NCI-H1417 (cell line): ENCODE measurements around the gene ARHGAP6.

ENCODE experiments used
- DNase-seq, 3 experiments: peaks; one replicate each; lab custom pipeline; 2025; lab: John Stamatoyannopoulos, UW

ARHGAP6 gene, protein sequence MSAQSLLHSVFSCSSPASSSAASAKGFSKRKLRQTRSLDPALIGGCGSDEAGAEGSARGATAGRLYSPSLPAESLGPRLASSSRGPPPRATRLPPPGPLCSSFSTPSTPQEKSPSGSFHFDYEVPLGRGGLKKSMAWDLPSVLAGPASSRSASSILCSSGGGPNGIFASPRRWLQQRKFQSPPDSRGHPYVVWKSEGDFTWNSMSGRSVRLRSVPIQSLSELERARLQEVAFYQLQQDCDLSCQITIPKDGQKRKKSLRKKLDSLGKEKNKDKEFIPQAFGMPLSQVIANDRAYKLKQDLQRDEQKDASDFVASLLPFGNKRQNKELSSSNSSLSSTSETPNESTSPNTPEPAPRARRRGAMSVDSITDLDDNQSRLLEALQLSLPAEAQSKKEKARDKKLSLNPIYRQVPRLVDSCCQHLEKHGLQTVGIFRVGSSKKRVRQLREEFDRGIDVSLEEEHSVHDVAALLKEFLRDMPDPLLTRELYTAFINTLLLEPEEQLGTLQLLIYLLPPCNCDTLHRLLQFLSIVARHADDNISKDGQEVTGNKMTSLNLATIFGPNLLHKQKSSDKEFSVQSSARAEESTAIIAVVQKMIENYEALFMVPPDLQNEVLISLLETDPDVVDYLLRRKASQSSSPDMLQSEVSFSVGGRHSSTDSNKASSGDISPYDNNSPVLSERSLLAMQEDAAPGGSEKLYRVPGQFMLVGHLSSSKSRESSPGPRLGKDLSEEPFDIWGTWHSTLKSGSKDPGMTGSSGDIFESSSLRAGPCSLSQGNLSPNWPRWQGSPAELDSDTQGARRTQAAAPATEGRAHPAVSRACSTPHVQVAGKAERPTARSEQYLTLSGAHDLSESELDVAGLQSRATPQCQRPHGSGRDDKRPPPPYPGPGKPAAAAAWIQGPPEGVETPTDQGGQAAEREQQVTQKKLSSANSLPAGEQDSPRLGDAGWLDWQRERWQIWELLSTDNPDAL (N-terminal part only)

DNA sequence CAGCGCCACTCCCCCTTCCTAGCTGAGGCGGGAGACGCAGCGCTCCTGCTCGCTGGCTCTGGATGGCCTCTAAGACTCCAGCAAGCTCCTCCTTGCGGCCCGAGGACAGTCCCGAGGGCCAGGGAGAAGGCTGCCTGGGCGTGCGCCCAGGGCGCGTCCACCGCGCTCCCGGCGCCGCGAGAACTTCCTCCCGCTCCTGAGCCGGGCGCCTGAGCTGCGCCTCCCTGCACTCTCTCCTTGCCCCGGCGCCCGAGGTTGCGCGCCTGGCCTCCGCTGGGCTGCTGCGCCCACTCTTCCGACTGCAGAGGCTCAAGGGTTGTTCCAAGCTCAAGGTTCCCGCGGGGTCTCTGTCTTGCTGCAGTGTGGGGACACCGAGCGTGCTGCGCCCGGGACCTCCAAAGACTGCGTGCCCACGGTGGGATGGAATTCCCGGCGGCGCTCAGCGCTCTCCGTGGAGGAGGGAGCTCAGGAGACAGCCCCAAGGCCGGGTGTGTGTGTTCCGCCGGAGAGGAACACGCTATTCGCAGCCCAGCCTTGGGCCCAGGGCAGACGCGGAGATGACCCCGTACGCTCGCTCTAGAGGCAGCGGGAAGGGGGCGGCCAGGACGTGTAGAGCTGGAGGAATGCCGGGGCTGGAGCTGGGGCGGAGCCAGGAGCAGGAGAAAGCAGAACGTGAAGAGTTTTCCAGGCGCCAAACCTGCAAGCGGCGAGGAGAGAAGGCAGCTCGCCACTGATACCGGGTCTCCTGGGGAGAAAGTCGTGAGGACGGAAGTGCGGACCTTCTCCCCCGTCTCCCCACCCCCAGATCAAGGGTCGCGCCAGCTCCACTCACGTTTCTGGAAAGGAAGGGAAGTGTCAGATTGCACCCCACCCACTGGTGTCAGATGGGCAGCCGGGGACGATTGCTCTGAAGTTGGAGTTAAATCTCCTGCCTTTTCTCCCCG, at the start of gene ARHGAP6:
Gene ARHGAP6 (minus strand): TSS at position 753 of the 944 bp plus-strand sequence. CDS start 1,092 bp downstream, outside the sequence.
- peak in 2 of 3 experiments; percentile 76 to 78 for DNase-seq

DNA sequence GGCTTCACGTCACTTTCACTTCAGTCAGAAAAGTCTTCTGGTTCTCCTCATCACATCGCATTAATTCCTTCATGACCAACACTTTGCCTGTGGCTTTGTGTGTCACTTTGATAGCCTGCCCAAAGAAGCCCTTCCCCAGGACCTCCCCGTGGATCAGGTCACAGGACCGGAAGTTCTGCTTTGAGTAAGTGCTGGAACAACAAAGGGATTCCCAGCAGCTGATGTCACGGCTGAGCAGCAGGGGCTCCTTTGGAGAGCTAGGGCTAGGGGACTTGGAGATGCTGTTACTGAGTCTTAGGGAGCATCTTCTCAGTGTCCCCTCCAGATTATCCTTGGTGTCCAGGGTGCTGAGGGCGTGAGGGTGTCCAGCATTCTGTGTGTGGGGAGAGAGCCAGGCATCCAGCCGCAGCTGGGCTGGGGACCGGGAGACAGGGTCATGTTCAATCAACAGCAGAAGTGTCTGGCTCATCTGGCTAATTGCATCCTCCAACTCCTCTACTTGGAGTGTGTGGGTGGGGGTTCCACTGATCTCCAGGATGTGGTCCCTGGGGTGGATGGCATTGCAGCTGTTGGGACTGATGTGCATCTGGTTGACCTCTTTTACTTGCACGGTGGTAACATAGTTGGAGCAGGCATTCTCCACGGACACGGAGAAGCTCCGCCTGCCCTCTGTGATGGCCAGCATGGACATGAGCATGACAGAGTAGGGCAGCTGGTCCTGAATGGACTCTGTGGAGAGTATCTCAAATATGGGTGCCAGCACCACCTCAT, 39.2 kb upstream of the ARHGAP6 start:
- DNase-seq, result no peak

DNA sequence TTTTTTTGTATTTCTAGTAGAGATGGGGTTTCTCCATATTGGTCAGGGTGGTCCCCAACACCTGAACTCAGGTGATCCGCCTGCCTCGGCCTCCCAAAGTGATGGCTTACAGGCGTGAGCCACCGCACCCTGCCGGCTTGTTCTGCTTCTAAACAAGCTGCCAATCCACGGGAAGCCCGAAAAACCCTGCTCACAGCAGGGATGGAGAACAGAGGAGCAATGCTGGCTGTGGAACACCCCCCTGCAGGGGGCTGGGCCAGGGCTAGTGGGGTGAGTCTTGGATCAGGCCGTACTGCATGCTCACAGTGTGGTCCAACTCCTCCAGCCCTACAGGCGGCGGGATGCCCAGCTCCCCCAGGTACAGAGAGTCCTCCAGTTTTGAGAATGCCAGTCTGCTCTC, 38.1 kb upstream of the ARHGAP6 start:
- no peak for DNase-seq

DNA sequence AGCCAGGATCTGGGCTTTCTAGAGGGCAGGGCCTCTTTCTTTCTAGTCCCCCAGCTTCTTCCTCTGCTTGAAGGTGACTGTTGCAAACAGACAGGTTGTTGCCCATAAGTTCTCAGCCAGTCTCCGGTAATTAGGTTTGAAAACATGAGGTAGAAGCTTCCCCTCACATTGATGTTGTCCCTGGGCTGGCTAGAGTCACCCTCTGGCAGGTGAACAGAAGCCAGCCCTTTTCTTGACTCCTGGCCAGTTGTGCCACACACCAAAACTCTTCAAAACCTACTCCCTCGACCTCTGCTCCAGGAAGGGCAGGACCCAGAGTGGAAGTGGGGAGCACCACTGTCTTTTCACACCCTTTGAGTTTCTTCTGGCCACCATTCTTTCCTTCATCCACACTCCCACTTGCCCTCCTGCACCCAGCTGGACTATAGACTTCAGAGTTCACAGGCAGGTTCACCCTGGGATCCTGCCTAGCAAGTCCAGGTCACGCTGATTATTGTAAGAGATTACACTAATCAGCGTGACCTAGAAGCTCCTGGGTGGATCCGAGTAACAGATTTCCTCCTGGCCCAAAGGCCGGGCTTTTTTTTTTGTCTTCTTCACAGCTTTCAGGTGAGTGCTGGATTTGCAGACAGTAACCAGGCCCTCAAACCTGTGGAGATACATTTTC, 37.4 kb upstream of the ARHGAP6 start:
- no peak for DNase-seq

DNA sequence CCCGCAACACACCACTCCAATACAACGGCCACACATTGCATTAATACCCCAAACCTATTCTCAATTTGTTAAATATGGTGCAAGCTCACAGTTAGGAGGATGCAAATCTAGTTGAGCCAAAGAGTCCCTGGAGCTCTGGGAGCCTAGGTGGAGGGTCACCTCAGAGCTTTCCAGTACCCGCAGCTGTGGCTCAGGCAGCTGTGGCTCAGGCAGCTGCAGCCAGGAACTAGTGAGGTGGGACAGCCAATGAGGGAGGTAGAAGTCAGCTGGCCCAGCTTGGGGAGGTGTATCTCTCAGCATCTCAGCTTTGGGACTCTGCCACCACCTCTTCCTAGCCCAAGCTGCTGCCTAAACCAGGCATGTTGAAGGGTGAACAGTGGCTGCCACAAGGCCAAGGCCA, 36.7 kb upstream of the ARHGAP6 start:
- no peak for DNase-seq

DNA sequence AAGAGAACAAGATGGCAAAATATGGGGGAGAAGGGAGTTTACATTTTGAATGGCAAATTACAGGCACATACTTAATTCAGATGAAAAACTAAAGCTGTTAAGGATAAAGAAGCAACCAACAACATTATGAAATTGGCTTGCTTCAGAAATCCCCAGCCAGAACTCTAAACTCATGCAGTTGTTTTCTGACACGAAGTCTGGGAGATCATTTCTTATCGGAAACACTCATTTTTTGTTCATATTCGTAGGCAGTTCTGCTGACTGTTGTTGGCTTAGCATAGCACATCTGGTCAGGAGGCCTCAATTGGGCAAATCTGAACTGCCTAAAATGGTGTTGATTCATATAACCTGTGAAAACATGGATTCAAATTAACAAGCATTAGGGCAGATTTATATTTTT, 33.0 kb upstream of the ARHGAP6 start:
- no peak for DNase-seq

DNA sequence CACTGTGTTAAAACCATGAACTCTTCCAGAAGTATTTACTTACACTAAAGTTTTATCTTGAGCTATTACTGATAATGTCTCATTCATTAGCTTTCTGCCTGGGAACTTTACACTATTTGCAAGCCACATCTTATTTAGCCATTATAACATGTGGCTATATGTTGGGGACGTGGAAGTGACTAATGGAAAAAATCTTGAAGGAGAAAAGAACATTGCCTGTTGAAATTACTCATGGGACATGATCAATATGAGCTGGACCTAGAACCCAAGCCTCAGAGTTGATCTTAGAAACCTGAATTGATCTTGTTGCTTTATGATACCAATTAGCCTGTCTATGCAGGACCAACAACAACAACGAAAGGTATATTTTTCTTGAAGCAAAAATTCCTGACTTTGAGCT, 22.5 kb upstream of the ARHGAP6 start:
- no peak for DNase-seq

DNA sequence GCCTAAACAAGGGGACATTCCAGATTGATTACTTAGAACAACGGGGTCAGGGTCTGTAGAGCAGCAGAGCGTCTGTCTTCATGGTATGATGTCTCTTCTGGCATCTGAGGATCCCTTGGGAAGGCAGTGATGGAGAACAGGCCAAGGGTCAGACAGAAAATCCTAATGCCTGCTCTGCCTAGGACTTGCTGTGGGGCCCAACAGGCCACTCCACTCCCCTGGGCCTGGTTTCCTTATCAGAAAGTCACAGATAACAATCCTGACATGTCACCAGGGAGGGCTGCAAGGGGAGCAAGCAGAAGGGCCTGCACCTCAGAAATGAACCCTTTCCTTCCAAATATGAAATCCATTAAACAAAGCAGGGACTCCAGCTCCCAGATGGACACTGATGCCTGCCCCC, 21.4 kb upstream of the ARHGAP6 start:
- DNase-seq, result no peak

DNA sequence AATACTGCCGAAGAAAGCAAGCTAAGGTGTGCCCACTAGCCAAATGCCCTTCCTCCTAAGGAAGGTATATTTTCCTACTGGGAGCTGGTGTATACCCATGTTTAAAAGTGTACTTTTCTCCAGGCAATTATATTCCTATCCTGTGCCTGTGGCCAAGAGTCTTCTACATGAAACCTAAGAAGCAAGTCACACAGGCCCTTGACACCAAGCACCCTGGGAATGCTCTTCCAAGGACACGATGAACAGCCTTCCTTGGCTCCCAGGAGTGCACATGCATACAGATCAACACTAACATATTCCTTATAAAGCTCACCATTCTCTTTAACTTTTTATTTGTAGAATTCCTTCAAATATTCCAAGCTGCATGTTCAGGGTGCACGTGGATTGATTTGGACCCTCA, 17.3 kb upstream of the ARHGAP6 start:
- DNase-seq, result no peak

DNA sequence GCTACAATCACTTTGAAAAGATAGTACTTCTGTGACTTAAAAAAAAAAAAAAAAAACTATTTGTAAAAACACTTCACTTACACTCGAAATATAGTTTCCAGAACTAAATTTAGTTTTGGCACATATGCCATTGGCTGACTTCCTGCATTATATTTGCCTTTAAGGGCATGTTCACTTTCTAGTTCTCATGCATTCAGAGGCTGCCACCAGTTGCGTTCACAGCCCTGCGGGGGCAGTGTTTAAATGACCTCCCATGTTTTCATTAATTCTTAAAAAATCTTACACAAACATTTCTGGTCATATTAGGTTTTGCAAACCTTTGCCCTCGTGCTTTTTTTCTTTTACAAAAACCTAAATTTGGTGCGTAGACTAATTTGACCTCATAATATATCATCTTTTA, 12.4 kb upstream of the ARHGAP6 start:
- DNase-seq, result peak in 1 of 3 experiments; percentile 22

DNA sequence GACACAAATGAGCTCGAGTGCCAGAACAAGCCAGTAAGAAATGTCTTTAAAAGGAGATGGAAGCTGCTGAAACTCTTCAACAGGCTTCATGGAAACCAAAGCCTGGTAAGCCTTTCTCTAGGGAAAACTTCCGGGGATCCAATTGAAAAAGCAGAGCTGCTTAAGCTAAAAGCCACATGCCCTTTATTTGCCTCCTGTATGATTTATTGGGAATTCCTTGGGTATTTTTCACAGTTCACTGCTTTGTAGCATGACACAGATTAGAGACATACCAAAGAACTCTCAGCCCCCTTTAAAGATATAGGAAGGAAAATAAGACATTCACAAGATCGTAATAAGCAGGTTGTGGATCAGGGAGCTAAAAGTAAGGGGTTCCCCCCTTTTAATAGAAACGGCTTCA, 6.5 kb upstream of the ARHGAP6 start:
- DNase-seq, result no peak

DNA sequence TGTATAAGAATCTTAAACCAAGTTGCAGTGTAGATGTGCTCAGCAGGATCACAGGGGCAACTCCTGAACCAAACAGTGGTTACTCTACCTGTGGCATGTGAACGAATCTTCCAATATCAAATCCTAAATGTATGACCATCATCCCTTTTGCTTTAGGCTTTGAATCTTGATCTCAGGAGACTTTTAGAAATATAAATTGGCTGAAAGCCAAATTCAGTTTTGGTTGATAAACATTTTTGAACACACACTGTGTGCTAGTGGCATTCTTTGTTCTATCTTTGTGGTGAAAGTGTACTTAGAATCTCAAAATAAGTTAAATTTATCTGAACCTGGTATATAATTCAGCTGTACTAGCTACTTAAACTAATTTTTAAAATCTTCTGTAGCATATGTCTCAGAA, 4.6 kb upstream of the ARHGAP6 start:
- DNase-seq, result no peak

DNA sequence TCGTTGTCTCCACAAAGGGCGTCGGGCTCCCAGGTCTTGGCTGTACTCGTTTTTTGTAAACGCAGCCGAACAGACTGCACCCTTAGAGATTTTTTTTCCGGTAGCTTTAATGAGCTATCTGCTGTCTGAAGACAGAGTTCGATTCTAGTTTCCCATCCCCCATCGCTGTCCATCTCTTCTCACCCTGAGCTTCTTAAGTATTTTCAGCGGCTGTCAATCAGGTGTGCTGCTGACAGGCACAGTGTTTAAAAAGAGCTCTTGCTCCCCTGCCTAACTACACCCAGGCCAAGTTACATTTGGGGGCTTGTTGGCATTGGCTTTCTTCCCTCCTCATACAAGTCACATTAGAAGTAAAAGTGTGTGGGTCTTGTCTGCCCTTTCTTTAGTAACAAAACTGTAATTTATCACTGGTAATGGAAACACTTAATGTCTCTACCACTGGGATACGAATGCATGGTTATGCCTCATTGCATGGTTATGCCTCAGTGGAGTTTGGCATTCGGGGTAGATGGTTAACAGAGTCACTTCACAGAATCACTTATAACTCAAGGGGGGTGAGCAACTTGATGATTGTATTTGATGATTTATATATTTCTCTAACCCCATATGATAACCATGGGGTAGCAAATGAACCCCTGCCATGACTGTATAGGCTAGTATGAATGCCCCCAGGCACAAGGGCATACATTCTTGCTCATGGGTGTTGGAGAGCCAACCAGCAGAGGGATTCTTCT, 1.4 kb upstream of the ARHGAP6 start:
- DNase-seq, result peak in 1 of 3 experiments; percentile 18

DNA sequence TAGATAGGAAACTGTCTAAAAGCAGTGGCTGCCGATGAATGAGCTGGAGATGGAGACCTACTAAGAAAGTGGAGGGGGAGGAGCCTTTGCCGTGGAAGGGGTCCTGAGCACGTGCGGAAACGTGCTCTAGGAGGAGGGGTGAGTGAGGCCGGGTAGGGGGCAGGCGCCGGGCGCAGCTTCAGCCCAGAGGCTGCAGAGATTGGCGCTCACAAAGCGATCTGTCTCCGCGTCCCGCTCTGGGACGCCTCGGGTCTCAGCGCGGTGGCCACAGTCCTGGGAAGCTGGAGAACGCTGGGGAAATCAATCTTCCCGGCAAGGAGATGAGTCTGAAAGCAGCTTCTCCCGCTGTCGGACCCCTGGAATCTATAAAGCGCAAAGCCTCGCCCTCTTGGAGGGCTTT, 444 bp upstream of the ARHGAP6 start:
- DNase-seq, result peak in 2 of 3 experiments; percentile 37 to 46

DNA sequence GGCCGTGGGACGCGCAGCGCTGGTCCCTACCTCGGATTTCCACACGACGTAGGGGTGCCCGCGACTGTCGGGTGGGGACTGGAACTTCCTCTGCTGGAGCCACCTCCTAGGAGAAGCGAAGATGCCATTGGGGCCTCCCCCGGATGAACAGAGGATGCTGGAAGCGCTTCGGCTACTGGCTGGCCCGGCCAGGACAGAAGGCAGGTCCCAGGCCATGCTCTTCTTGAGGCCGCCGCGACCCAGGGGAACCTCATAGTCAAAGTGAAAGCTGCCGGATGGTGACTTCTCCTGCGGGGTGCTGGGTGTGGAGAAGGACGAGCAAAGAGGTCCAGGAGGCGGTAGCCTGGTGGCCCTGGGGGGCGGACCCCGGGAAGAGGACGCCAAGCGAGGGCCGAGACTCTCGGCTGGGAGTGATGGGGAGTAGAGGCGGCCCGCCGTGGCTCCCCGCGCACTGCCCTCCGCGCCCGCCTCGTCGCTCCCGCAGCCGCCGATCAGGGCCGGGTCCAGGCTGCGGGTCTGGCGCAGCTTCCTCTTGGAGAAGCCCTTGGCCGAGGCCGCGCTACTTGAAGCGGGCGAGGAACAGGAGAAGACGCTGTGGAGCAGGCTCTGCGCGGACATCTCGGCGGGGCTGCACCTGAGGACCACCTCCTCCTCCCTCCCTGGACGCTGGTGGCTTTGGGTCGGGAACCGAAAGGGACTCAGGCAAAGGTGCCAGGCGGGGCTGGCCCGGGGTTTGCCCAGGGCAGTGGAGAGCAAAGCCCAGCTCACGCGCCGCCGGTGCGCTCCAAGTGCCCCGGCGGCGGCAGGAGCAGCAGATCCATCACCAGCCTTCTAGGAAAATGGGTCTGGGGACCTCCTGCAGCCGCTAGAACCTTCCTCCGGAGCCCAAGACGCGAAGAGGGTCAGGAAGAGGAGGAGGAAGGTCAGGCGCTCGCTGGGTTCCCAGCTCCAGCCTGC, 1.2 kb downstream of the ARHGAP6 start:
- peak in 1 of 3 experiments; percentile 42 for DNase-seq

DNA sequence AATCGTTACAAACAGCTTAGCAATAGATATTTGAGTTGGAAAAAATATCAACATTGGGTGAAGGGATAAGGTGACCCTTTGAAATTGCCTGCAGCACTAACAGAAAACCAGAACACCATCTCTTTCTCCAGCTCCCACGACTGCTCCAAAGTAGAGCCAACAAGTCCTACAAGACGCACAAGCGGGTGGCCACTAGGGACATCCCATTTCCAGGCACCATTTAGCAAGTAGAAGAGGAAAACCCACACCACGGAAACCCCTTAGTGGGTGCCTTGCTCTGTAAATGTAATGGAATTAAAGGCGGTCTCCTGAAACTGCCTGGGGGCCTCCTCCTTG, 1.9 kb downstream of the ARHGAP6 start:
- no peak for DNase-seq

DNA sequence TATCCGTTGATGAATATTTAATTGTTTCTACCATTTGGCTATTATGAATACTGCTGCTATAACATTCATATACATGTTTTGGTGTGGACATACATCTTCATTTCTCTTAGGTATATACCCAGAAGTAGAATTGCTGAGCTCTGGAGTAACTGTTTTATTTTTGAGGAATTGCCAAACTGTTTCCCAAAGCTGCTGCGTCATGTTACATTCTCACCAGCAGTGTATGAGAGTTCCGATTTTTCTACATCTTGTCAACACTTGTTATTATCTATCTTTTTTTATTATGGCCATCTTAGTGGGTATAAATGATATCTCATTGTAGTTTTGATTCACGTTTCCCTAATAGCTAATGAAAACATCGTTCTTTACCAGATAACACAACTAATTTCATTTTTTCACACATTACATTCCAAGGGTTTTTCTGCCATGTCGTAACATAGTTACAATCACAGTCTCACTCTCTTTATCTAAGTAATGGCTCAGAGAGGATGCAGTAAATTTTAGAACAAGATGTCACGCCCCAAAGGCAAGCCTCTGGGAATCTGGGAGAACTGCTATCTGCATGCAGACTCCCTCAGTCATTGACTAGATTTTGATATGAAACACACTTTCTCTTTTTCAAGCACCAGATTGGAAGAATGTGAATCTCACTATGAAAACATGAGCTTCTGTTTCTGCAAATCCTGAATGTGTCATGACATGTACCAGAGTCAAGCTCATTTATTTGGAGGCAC, 10.3 kb downstream of the ARHGAP6 start:
- DNase-seq, result no peak
